GM18505 (cell line): Measurements from ENCODE around the gene SLC34A1.
A peak's percentile ranks its signal among the peaks of the same experiment; 100 is the strongest.

ENCODE experiments used
- ATAC-seq: cut with Tn5 transposase; IDR thresholded peaks from one replicate; pipeline ENCODE4 v1.9.1; 2021; ENCODE audit not compliant: unreplicated experiment
- POLR2A ChIP-seq: IDR thresholded peaks from 4 replicates; pipeline ENCODE4 v1.6.1; 2011; ENCODE audit warnings: borderline replicate concordance; ENCODE audit not compliant: insufficient read depth, insufficient read length; ENCODE audit errors: extremely low read depth

SLC34A1 gene

GRCh38 chr5:177447066-177447610 lies 62.9 kb downstream of the SLC34A1 start:
- peak; percentile 45 for ATAC-seq
- no peak for TF ChIP-seq POLR2A

DNA sequence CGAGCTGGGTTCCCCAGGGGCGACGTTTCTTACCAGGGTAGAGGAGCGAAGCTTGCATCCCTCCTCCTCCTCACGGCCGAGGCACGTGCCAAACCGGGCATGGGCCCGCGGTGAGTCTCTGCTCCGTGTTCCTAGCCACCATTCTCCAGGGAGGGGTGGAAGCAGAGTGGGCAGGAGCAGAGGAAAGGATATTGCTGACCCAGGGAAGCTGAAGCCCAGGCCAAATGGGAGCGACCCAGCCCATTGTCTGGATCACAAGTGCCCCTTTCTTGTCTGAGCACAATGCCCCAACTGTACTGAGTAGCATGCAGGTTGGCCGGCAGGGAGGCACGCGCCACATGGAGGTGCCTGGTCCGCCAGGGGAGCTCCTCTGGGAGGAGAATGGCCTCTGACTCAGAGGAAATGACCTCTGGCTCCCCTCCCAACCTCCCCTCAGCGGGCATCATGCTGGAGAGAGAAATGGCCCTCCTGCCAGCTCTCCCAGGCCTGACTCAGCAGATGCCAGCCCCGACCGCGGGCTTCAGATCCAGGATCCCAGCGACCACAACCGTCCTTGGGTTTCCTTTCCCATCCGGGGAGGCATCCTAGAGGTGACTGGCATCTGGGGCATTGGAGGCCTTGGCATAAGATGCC lies 63.5 kb downstream of the SLC34A1 start:
- no peak for TF ChIP-seq POLR2A
- no peak for ATAC-seq
